Peyer's patch (tissue), 4 donors: ENCODE data around the gene GABBR2. TPM values are rescaled to one million over a fixed set of nuclear protein-coding genes. Genes with fewer than 3 reads are reported as not detected.

Experiments used
- DNase-seq, 3 donors: peaks; one replicate each; pipeline ENCODE4 v3.0.0-alpha.2; 2017 to 2019
- H3K27ac ChIP-seq, 4 donors: fragments of 200-600 bp; sonication (generic); one replicate each; pipeline ENCODE4 v1.5.1; 2016 to 2019
- H3K27me3 ChIP-seq, 2 donors: fragments of 200-600 bp; sonication (generic); one replicate each; pipeline ENCODE4 v1.5.1; 2019
- H3K36me3 ChIP-seq, 3 donors: fragments of 200-600 bp; sonication (generic); one replicate each; pipeline ENCODE4 v1.5.1; 2016 to 2019
- H3K4me1 ChIP-seq, 4 donors: fragments of 200-600 bp; sonication (generic); one replicate each; pipeline ENCODE4 v1.5.1; 2016 to 2019
- H3K4me3 ChIP-seq, 4 donors: fragments of 200-600 bp; sonication (generic); 1 replicate in 3 of 4; 2 replicates in 1 of 4; pipeline ENCODE4 v1.5.1; 2016 to 2019; ENCODE audit warnings: mild to moderate bottlenecking in 1 of 4
- H3K9me3 ChIP-seq, 4 donors: fragments of 200-600 bp; sonication (generic); one replicate each; pipeline ENCODE4 v1.5.1; 2016 to 2019; ENCODE audit warnings: mild to moderate bottlenecking in 1 of 4
- POLR2A ChIP-seq, 2 donors: fragments of 450-650 bp; IDR thresholded peaks; one replicate each; pipeline ENCODE4 v1.5.1; 2017; ENCODE audit warnings: antibody characterized with exemption in 2 of 2, mild to moderate bottlenecking in 2 of 2, moderate library complexity in 2 of 2
- total RNA-seq, 4 donors: library from RNA; depleted of rRNA; stranded (reverse); fragments of >200 nt; gene quantifications; one replicate each; pipeline ENCODE4 v1.1.0, GENCODE V29; 2016
- TF ChIP-seq, protein P1 (sequence below), 6 experiments: fragments of 450-650 bp in 4 of 6; fragments of 200-600 bp in 2 of 6; sonication (generic) in 1 of 6; IDR thresholded peaks; one replicate each; pipeline ENCODE4 v1.5.1; 2017 to 2019; ENCODE audit warnings: antibody characterized with exemption in 6 of 6, mild to moderate bottlenecking in 3 of 6, moderate library complexity in 1 of 6

The GABBR2 gene
- total RNA-seq, 4 donors from 2014 or later = not detected

DNA sequence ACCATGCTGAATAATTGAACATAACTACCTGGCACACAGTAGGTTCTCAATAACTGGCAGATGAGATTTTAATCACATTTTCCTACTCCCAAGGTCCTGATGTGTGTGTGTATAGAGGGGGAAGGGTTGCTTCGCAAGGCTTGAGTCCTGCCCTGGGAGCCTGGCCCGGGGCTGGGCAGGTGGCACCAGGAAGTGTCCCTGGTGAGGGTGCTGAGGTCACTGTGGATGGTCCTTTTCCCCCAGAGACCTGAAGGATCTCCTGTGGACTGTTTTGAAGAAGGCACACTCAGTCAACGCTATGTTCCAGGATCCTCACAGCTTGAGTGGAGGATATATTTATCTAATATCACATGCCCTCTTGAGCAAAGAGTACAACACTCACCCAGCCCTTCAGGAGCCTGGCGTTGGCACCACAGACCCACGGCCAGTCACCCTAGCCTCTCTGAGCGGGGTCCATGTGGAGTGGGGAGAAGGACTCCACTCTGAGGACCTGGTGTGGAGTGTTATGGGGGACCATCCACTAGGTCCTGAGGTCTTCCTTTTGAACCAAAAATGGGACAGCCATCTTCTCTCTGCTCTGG, 177.8 kb downstream of the GABBR2 start:
- Histone ChIP-seq H3K4me3 (no peak overlapping the region), H3K27me3 (no peaks in the 10 kb centered on the region), H3K4me1 (no peaks in the 10 kb centered on the region), H3K36me3 (no peaks in the 10 kb centered on the region), H3K27ac (no peak overlapping the region), H3K9me3 (no peaks in the 10 kb centered on the region)
- no peak for DNase-seq
- TF ChIP-seq, protein P1, sequence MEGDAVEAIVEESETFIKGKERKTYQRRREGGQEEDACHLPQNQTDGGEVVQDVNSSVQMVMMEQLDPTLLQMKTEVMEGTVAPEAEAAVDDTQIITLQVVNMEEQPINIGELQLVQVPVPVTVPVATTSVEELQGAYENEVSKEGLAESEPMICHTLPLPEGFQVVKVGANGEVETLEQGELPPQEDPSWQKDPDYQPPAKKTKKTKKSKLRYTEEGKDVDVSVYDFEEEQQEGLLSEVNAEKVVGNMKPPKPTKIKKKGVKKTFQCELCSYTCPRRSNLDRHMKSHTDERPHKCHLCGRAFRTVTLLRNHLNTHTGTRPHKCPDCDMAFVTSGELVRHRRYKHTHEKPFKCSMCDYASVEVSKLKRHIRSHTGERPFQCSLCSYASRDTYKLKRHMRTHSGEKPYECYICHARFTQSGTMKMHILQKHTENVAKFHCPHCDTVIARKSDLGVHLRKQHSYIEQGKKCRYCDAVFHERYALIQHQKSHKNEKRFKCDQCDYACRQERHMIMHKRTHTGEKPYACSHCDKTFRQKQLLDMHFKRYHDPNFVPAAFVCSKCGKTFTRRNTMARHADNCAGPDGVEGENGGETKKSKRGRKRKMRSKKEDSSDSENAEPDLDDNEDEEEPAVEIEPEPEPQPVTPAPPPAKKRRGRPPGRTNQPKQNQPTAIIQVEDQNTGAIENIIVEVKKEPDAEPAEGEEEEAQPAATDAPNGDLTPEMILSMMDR (IDR thresholded peaks at IDR 0.05) = no peak
- no peak for TF ChIP-seq POLR2A (IDR thresholded peaks at IDR 0.05)

GRCh38 chr9:98530275-98530674, 178.5 kb downstream of the GABBR2 start:
- Histone ChIP-seq H3K4me1 (no peaks in the 10 kb centered on the region), H3K27ac (no peak overlapping the region), H3K27me3 (no peaks in the 10 kb centered on the region), H3K4me3 (no peak overlapping the region), H3K36me3 (no peaks in the 10 kb centered on the region), H3K9me3 (no peaks in the 10 kb centered on the region)
- DNase-seq = no peak
- TF ChIP-seq, protein P1 (IDR thresholded peaks at IDR 0.05) = no peak
- TF ChIP-seq POLR2A (IDR thresholded peaks at IDR 0.05) = no peak

- no peak for DNase-seq
- no peaks in the 10 kb centered on the region for H3K4me1 ChIP-seq
These were observed 178.9 kb downstream of the GABBR2 start for GRCh38 chr9:98529841-98530240.

GRCh38 chr9:98523231-98523901, 185.4 kb downstream of the GABBR2 start:
- H3K4me1 ChIP-seq = no peaks in the 10 kb centered on the region
- no peak for DNase-seq
- H3K4me3 ChIP-seq = no peak overlapping the region
- no peaks in the 10 kb centered on the region for H3K9me3 ChIP-seq
- no peaks in the 10 kb centered on the region for H3K36me3 ChIP-seq
- H3K27me3 ChIP-seq = no peaks in the 10 kb centered on the region
- TF ChIP-seq, protein P1 (IDR thresholded peaks at IDR 0.05) = no peak
- no peak for TF ChIP-seq POLR2A (IDR thresholded peaks at IDR 0.05)
- no peak overlapping the region for H3K27ac ChIP-seq

More at GRCh38 chr9:98529841-98530240, 178.9 kb downstream of the GABBR2 start:
- Histone ChIP-seq H3K27me3 (no peaks in the 10 kb centered on the region), H3K9me3 (no peaks in the 10 kb centered on the region), H3K4me3 (no peak overlapping the region), H3K36me3 (no peaks in the 10 kb centered on the region), H3K27ac (no peak overlapping the region)
- no peak for TF ChIP-seq POLR2A (IDR thresholded peaks at IDR 0.05)
- TF ChIP-seq, protein P1 (IDR thresholded peaks at IDR 0.05) = no peak

DNA sequence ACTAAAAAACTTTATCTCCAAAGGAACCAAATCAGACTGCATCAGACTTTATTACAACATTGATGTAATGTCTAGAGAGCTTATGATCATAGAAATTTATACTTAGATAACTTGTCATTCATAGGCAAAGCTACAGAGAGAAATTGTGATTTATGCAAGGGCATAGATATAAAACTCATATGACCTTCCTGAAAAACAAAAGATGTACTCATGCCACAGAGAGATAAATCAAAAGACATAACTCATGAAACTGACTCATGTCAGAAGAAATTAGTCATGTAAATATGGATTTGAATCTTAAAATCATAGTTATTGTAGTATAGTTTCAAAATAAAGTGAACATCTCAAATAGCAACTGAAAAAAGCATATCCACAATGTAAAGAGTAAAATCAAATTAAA, 186.2 kb downstream of the GABBR2 start:
- Histone ChIP-seq H3K27me3 (no peaks in the 10 kb centered on the region), H3K4me3 (no peak overlapping the region), H3K27ac (no peak overlapping the region), H3K4me1 (no peaks in the 10 kb centered on the region), H3K36me3 (no peaks in the 10 kb centered on the region), H3K9me3 (no peaks in the 10 kb centered on the region)
- DNase-seq = no peak
- TF ChIP-seq, protein P1 (IDR thresholded peaks at IDR 0.05) = no peak
- no peak for TF ChIP-seq POLR2A (IDR thresholded peaks at IDR 0.05)
